ENCODE results near the gene PRDM12. TPM values are rescaled to one million over a fixed set of nuclear protein-coding genes. Genes with fewer than 3 reads are reported as not detected.

Gene PRDM12
- total RNA-seq, result not detected

- H3K27me3 ChIP-seq, result peaks cover 46% of the 10 kb centered on the region
- H3K36me3 ChIP-seq, result no peaks in the 10 kb centered on the region
- H3K4me3 ChIP-seq, result peak within 1 kb of the TSS in 1 of 2 donors; percentile 36
- intact Hi-C loops (cut with DNase I), result no loop called here
- no peak within 1 kb of the TSS for H3K27ac ChIP-seq
- DNase-seq (ENCODE audit: extremely low spot score in 2 of 2), result no peak
- TF ChIP-seq POLR2A (IDR thresholded peaks at IDR 0.05) (no peak), POLR2AphosphoS5 (IDR thresholded peaks at IDR 0.05; ENCODE audit: insufficient read depth in 1 of 2, low read depth in 1 of 2) (no peak), CTCF (IDR thresholded peaks at IDR 0.05) (no peak)
- H3K4me1 ChIP-seq, result peaks cover 74% of the 10 kb centered on the region
- H3K9me3 ChIP-seq, result no peaks in the 10 kb centered on the region
These were observed at the start of gene PRDM12 for GRCh38 chr9:130664251-130665028. TSS of gene PRDM12 (plus strand) at chr9:130664594. CDS start at chr9:130664654, 60 bp downstream.

GRCh38 chr9:130616451-130616850, 47.9 kb upstream of the PRDM12 start:
- Histone ChIP-seq H3K27ac (no peak overlapping the region), H3K9me3 (no peaks in the 10 kb centered on the region), H3K36me3 (peaks cover 5 to 87% of the 10 kb centered on the region in 2 donors), H3K4me3 (no peak overlapping the region), H3K27me3 (no peaks in the 10 kb centered on the region), H3K4me1 (no peaks in the 10 kb centered on the region)
- intact Hi-C loops (cut with DNase I), result no loop called here
- TF ChIP-seq POLR2A (IDR thresholded peaks at IDR 0.05), result no peak
- DNase-seq (ENCODE audit: extremely low spot score in 2 of 2), result no peak

GRCh38 chr9:130623466-130623865, 40.9 kb upstream of the PRDM12 start:
- Histone ChIP-seq H3K27me3 (no peaks in the 10 kb centered on the region), H3K36me3 (peaks cover 5 to 96% of the 10 kb centered on the region in 2 donors), H3K4me3 (no peak overlapping the region), H3K4me1 (no peaks in the 10 kb centered on the region), H3K9me3 (no peaks in the 10 kb centered on the region), H3K27ac (no peak overlapping the region)
- no peak for DNase-seq (ENCODE audit: extremely low spot score in 2 of 2)
- TF ChIP-seq POLR2AphosphoS5 (IDR thresholded peaks at IDR 0.05; ENCODE audit: insufficient read depth in 1 of 2, low read depth in 1 of 2) (no peak), POLR2A (IDR thresholded peaks at IDR 0.05) (no peak), CTCF (IDR thresholded peaks at IDR 0.05) (no peak)
- intact Hi-C loops (cut with DNase I), result no loop called here

GRCh38 chr9:130624154-130624553, 40.2 kb upstream of the PRDM12 start:
- no peaks in the 10 kb centered on the region for H3K9me3 ChIP-seq
- H3K27ac ChIP-seq, result no peak overlapping the region
- H3K27me3 ChIP-seq, result no peaks in the 10 kb centered on the region
- DNase-seq (ENCODE audit: extremely low spot score in 2 of 2), result no peak
- no peak overlapping the region for H3K4me3 ChIP-seq
- peaks cover 5 to 95% of the 10 kb centered on the region in 2 donors for H3K36me3 ChIP-seq
- TF ChIP-seq POLR2AphosphoS5 (IDR thresholded peaks at IDR 0.05; ENCODE audit: insufficient read depth in 1 of 2, low read depth in 1 of 2) (no peak), POLR2A (IDR thresholded peaks at IDR 0.05) (no peak), CTCF (IDR thresholded peaks at IDR 0.05) (no peak)
- intact Hi-C loops (cut with DNase I), result no loop called here
- H3K4me1 ChIP-seq, result no peaks in the 10 kb centered on the region

GRCh38 chr9:130626249-130626996, 38.0 kb upstream of the PRDM12 start:
- no peaks in the 10 kb centered on the region for H3K4me1 ChIP-seq
- H3K27me3 ChIP-seq, result no peaks in the 10 kb centered on the region
- no peak for DNase-seq (ENCODE audit: extremely low spot score in 2 of 2)
- no peak overlapping the region for H3K4me3 ChIP-seq
- TF ChIP-seq POLR2A (IDR thresholded peaks at IDR 0.05), result no peak
- no peak for TF ChIP-seq CTCF (IDR thresholded peaks at IDR 0.05)
- no peak for TF ChIP-seq POLR2AphosphoS5 (IDR thresholded peaks at IDR 0.05; ENCODE audit: insufficient read depth in 1 of 2, low read depth in 1 of 2)
- intact Hi-C loops (cut with DNase I), result no loop called here
- H3K36me3 ChIP-seq, result peaks cover 0 to 96% of the 10 kb centered on the region in 2 donors
- H3K9me3 ChIP-seq, result no peaks in the 10 kb centered on the region
- H3K27ac ChIP-seq, result no peak overlapping the region

Data from vagina (tissue), 2 donors.